HepG2 (cell line): ENCODE results near the gene UBR7.

Source experiments
- GABPB1 ChIP-seq: IDR thresholded peaks from 2 replicates; pipeline ENCODE4 v1.6.1; 2016; ENCODE audit warnings: mild to moderate bottlenecking, missing genetic modification reagents, moderate library complexity, missing compliant biosample characterization
- U2AF1 ChIP-seq: fragments of 200-400 bp; formaldehyde crosslinking; optimal IDR thresholded peaks from 2 replicates; pipeline ENCODE3; 2017; ENCODE audit warnings: mild to moderate bottlenecking, low read depth, low read length
- ZBTB7A ChIP-seq: sonication (generic); formaldehyde crosslinking; IDR thresholded peaks from 2 replicates; pipeline ENCODE4 v1.8.0; 2022; ENCODE audit warnings: mild to moderate bottlenecking, missing genetic modification reagents
- TF ChIP-seq, protein P1 (sequence below): sonication (generic); formaldehyde crosslinking; IDR thresholded peaks from 2 replicates; pipeline ENCODE4 v1.5.0; 2020; ENCODE audit warnings: mild to moderate bottlenecking, missing genetic modification reagents, moderate library complexity

- TF ChIP-seq, protein P1, sequence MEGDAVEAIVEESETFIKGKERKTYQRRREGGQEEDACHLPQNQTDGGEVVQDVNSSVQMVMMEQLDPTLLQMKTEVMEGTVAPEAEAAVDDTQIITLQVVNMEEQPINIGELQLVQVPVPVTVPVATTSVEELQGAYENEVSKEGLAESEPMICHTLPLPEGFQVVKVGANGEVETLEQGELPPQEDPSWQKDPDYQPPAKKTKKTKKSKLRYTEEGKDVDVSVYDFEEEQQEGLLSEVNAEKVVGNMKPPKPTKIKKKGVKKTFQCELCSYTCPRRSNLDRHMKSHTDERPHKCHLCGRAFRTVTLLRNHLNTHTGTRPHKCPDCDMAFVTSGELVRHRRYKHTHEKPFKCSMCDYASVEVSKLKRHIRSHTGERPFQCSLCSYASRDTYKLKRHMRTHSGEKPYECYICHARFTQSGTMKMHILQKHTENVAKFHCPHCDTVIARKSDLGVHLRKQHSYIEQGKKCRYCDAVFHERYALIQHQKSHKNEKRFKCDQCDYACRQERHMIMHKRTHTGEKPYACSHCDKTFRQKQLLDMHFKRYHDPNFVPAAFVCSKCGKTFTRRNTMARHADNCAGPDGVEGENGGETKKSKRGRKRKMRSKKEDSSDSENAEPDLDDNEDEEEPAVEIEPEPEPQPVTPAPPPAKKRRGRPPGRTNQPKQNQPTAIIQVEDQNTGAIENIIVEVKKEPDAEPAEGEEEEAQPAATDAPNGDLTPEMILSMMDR = no peak
- no peak for TF ChIP-seq ZBTB7A (CRISPR knock-in tag)
- TF ChIP-seq GABPB1 (CRISPR knock-in tag) = no peak
- no peak for TF ChIP-seq U2AF1
Measured at GRCh38 chr14:93274055-93274806, 67.2 kb downstream of the UBR7 start.
